ENCODE results near the gene KASH5. TPM values are rescaled to one million over a fixed set of nuclear protein-coding genes. Genes with fewer than 3 reads are reported as not detected.

KASH5 gene
- total RNA-seq, 2 experiments from 2014 or later = 0.15 to 0.19 TPM

- POLR2A ChIA-PET = no interaction called here
- CTCF ChIA-PET = no interaction called here
Measured at GRCh38 chr19:49413348-49413747, 25.3 kb downstream of the KASH5 start.

DNA sequence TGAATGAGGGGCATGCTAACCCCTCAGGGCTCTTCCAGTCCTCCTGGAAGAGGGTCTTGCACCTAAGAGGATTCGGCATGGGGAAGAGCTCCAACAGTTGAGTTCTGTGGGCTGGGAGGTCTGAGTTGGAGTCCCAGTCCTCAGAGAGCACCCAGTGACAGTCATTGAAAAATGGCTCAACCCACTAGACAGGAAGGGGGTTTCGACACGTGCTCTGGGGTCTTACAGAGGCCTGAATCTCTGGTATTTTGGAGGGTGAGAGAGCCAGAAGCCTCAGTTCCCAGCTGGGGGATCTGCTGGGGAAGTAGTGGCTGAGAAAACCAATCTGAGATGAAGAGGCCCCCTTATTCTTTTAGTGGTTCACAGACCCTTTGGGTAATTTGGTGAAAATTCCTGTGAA, 26.2 kb downstream of the KASH5 start:
- ChIA-PET CTCF (no interaction called here), POLR2A (no interaction called here)

DNA sequence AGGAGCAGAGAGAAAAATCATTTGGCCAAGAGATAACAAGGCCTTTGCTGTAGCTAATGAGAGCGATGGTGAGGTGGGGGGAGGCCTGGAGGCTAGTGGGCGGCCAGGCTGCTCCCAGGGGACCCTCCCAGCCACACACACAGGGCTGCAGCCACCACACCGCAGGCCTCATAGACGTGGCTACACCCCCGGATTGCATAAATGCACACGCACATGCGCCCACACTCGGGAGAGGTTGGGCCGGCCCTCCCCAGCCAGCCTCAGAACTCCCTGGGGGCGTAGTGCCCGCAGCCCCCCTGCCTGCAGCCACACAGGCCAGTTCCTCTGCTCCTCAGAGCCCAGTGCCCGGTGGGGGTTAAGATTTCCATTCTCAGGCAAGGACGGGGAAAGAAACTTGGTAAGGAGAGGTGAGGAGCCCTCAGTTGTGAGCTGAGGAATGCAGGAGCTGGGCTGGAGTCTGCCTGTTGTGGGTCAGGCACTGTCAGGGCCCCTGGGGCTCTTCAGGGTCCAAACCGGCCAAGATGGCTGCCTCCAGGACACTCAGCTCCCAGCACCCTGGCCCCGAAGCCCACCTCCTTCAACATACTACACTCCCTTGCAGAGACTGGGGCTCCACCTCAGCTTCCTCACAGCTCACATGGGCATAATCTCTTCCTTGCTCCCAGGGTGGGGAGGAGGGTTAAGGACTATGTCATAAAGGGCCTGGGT, 27.2 kb downstream of the KASH5 start:
- CTCF ChIA-PET = interaction anchor here (0.6 to 1.3 kb wide), 2 partner anchors 47 to 58 kb away, joined by 3 read pairs; no protein-coding TSS in a partner anchor
- POLR2A ChIA-PET = no interaction called here

DNA sequence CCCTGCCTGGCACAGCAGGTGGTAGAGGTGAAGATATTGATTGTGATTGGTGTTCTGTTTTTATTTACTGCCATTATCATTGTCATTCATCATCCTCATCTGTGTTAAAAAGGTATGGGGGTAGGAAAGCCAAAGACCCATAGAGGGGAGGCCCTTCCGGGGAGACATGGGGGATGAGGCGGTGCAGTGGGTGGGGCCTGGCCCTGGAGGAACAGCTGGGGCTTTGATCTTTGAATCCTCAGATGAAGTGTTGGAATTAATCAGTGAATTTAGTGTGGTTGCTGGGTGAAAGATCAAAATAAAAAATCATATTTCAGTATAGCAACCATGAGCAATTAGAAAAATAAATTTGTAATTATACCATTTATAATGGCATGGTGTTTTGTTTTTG, 27.8 kb downstream of the KASH5 start:
- POLR2A ChIA-PET = no interaction called here
- CTCF ChIA-PET = interaction anchor here (1.3 kb wide), 1 partner anchor 58 kb away, joined by 3 read pairs; no protein-coding TSS in a partner anchor

DNA sequence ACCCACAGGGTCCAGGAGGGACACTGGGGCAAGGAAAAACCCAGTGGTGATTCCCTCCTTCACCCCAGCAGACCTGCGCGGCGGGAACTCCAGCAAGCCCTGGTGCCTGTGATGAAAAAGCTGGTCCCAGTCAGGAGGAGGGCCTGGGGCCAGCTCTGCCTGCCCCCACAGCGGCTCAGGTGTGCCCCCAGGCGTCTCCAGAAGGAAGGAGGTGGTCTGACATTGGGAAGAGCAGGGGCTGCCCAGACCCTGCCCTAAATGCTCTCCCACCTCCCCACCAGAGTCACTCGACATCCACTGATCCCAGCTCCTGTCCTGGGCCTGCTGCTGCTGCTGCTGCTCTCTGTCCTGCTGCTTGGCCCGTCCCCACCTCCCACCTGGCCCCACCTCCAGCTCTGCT, 29.0 kb downstream of the KASH5 start:
- POLR2A ChIA-PET = no interaction called here
- CTCF ChIA-PET = interaction anchor here (0.8 to 1.3 kb wide), 2 partner anchors 12 to 56 kb away, joined by 3 read pairs; no protein-coding TSS in a partner anchor

- POLR2A ChIA-PET = no interaction called here
- CTCF ChIA-PET = interaction anchor here (0.8 to 1.5 kb wide), 3 partner anchors 13 to 27 kb away, joined by 3 to 4 read pairs (median 3); no protein-coding TSS in a partner anchor
Measured at GRCh38 chr19:49418511-49418910, 30.5 kb downstream of the KASH5 start.

GRCh38 chr19:49419173-49419572, 31.1 kb downstream of the KASH5 start:
- ChIA-PET CTCF (interaction anchor here (0.8 to 1.5 kb wide), 3 partner anchors 14 to 27 kb away, joined by 3 to 4 read pairs (median 3); no protein-coding TSS in a partner anchor), POLR2A (no interaction called here)

- ChIA-PET CTCF (interaction anchor here (0.5 to 0.6 kb wide), 2 partner anchors 332 to 351 kb away, joined by 3 read pairs; no protein-coding TSS in a partner anchor), POLR2A (no interaction called here)
Measured at GRCh38 chr19:49420227-49420626, 32.2 kb downstream of the KASH5 start.

- ChIA-PET CTCF (no interaction called here), POLR2A (no interaction called here)
Measured at GRCh38 chr19:49421039-49421877, 33.2 kb downstream of the KASH5 start.

DNA sequence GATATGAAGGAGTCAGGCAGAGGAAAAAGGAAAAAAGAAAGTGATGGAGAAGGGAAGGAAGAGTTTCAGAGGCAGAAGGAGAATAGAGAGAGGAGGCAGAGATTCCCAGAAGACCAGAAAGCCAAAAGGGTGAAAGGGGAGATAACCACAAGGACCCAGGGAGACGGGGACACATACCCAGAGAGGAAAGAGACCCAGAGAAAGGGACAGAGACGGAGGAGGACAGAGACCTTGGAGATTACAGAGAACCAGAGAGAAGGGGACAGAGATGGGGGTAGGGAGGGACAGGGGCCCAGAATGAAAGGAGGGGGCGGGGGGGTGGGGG, 33.8 kb downstream of the KASH5 start:
- POLR2A ChIA-PET = no interaction called here
- CTCF ChIA-PET = no interaction called here

DNA sequence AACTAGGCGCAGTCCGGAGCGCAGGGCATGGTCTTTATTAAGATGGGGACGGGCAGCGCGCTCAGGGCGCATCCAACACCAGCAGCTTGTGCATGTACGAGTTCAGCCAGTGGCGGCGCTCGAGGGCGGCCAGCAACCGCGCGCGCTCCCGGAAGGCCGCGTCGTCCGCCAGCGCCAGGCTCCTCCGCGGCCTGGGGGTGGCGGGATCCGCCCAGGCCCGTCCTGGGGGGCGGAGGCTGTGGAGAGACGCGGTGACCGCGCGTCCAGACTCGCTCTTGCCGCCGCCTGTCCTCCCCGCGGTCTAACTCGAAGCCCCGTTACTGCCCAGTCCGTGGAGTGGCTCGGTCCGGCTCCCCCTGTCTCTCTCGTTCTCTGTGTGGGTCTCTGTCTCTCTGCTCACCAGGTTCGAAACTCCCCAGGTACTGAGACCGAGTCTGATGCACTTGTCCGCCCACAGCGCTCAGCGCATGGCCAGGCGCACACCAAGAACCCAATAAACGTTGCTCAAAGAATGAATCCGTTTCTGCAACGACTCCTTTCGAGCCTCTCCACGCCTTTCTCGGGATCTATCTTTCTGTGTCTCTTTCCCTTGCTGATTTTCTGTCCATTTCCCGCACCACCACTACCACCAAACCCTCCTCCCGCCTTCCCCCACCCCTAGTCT, 34.5 kb downstream of the KASH5 start:
- ChIA-PET CTCF (no interaction called here), POLR2A (no interaction called here)

GRCh38 chr19:49423071-49423984, 35.3 kb downstream of the KASH5 start, which contains the start of gene PTH2:
PTH2 (minus strand) TSS chr19:49423441; CDS start chr19:49423339, 102 bp downstream.
- POLR2A ChIA-PET = no interaction called here
- CTCF ChIA-PET = interaction anchor here (1.0 kb wide), 1 partner anchor 93 kb away, joined by 4 read pairs; no protein-coding TSS in a partner anchor

GRCh38 chr19:49423985-49424303, 35.9 kb downstream of the KASH5 start:
- POLR2A ChIA-PET = interaction anchor here (0.9 kb wide), 1 partner anchor 28 kb away, joined by 3 read pairs; the partner anchor contains the start of gene PIH1D1

DNA sequence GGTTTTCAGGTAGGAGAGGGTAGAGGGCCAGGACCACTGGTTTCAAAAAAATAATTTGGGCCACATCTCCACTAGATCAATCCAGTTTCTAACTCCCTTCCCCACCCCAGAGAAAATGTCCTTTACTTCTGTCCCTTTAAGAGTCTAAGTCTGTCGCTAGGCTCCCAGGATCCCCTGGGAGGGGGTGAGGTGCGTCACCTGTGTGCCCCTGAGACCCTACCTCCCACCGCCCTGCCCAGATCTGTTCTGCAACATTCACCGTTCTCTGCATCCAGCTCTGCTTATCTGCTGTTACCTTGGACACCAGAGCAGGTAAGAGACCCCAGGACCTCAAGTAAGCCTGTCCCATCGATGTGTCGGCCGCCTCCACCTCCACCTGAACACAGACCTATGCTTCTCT, 37.1 kb downstream of the KASH5 start, which contains the start of gene GFY:
Gene GFY, plus strand, starts transcription at position 211 of the 400 bp plus-strand sequence. CDS start 1,043 bp downstream, outside the sequence.
- ChIA-PET POLR2A (no interaction called here), CTCF (no interaction called here)

More at GRCh38 chr19:49423985-49424303, 35.9 kb downstream of the KASH5 start:
- CTCF ChIA-PET = interaction anchor here (0.7 to 1.0 kb wide), 2 partner anchors 93 to 154 kb away, joined by 4 read pairs; no protein-coding TSS in a partner anchor

- POLR2A ChIA-PET = interaction anchor here (0.9 kb wide), 1 partner anchor 28 kb away, joined by 3 read pairs; no protein-coding TSS in a partner anchor
- CTCF ChIA-PET = interaction anchor here (0.8 to 1.3 kb wide), 3 partner anchors 10 to 20 kb away, joined by 3 read pairs; no protein-coding TSS in a partner anchor
Measured at GRCh38 chr19:49425922-49426592, 38.0 kb downstream of the KASH5 start.

- POLR2A ChIA-PET = interaction anchor here (0.7 kb wide), 1 partner anchor 9 kb away, joined by 3 read pairs; no protein-coding TSS in a partner anchor
- CTCF ChIA-PET = interaction anchor here (0.9 to 1.3 kb wide), 4 partner anchors 9 to 35 kb away, joined by 3 to 4 read pairs (median 3); no protein-coding TSS in a partner anchor
Measured at GRCh38 chr19:49427339-49427738, 39.3 kb downstream of the KASH5 start.

DNA sequence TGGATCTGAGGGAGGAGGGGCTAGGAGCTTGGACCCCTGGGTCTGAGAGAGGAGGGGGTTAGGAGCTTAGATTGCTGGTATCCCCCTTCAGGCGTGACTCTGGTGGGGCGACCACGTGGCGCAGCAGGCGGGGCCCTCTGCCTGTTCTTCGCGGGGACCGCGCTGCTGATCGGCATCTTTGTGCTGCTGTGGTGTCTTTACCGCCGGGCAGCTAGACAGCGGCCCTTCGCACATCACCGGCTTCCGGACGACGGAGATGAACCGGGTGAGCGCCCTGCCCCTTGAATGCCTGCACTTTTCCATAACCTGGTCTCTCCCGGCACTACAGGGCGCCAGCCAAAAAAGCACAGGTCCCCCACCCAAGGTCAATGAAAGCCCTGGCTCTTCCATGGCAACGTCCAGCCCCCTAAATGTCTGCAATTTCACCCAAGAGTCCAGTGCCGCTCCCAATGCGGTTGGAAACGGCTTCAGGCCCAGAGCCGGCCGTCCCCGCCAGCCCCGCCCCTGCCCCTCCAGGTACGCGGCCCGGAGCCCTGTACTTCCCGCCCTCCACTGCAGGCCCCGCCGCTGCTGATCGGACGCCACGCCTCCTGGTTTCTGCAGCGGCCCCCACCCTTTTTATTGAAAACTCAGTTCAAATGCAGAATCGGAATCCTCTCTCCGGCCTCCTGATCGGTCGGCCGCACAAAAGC, 40.0 kb downstream of the KASH5 start:
- ChIA-PET POLR2A (interaction anchor here (1.1 kb wide), 1 partner anchor 23 kb away, joined by 5 read pairs; the partner anchor contains the start of gene PIH1D1), CTCF (interaction anchor here (0.6 to 1.3 kb wide), 5 partner anchors 17 to 83 kb away, joined by 3 to 4 read pairs (median 3); partner anchors contain the start of gene DKKL1)

All from activated CD8-positive, alpha-beta memory T cell treated with anti-CD3 and anti-CD28 coated beads for 36 hours (primary cell).